ENCODE results near the gene ASPA. TPM values are rescaled to one million over a fixed set of nuclear protein-coding genes. Genes with fewer than 3 reads are reported as not detected.
A peak's percentile ranks its signal among the peaks of the same experiment; 100 is the strongest.

The ASPA gene
- total and polyA plus RNA-seq, 2 donors from 2014 or later, result 5.1 to 24.2 TPM

- DNase-seq (no peak), FAIRE-seq (no peak)
- no peak overlapping the region for H3K27ac ChIP-seq (ENCODE audit: low read depth in 2 of 2, low read length in 2 of 2)
- H3K9me3 ChIP-seq (ENCODE audit: control insufficient read depth in 2 of 3, insufficient read depth in 1 of 3, low read length in 3 of 3), result peaks cover 0 to 3% (median 0%) of the 10 kb centered on the region in 3 donors
- H3K36me3 ChIP-seq (ENCODE audit: control insufficient read depth in 2 of 3, insufficient read depth in 3 of 3, low read length in 3 of 3), result no peaks in the 10 kb centered on the region
- H3K4me1 ChIP-seq (ENCODE audit: control insufficient read depth in 2 of 3, insufficient read depth in 2 of 3, low read depth in 1 of 3, low read length in 3 of 3), result no peaks in the 10 kb centered on the region
- intact Hi-C loops (cut with DNase I), result no loop called here
- no peak overlapping the region for H3K9ac ChIP-seq (ENCODE audit: low read length in 3 of 3)
- no peak overlapping the region for H3K4me3 ChIP-seq (ENCODE audit: low read length in 3 of 3)
- no peaks in the 10 kb centered on the region for H3K27me3 ChIP-seq (ENCODE audit: control insufficient read depth, insufficient read depth, low read length)
- TF ChIP-seq CTCF (IDR thresholded peaks at IDR 0.05; ENCODE audit: borderline replicate concordance, extremely low read depth, insufficient read depth), result no peak
These were observed 34.3 kb downstream of the ASPA start for GRCh38 chr17:3510090-3510489.

- DNase-seq (no peak), FAIRE-seq (no peak)
- H3K9ac ChIP-seq (ENCODE audit: low read length in 3 of 3), result no peak overlapping the region
- no peaks in the 10 kb centered on the region for H3K4me1 ChIP-seq (ENCODE audit: control insufficient read depth in 2 of 3, insufficient read depth in 2 of 3, low read depth in 1 of 3, low read length in 3 of 3)
- H3K9me3 ChIP-seq (ENCODE audit: control insufficient read depth in 2 of 3, insufficient read depth in 1 of 3, low read length in 3 of 3), result peaks cover 0 to 3% (median 0%) of the 10 kb centered on the region in 3 donors
- intact Hi-C loops (cut with DNase I), result no loop called here
- no peak for TF ChIP-seq CTCF (IDR thresholded peaks at IDR 0.05; ENCODE audit: borderline replicate concordance, extremely low read depth, insufficient read depth)
- no peak overlapping the region for H3K4me3 ChIP-seq (ENCODE audit: low read length in 3 of 3)
- no peaks in the 10 kb centered on the region for H3K27me3 ChIP-seq (ENCODE audit: control insufficient read depth, insufficient read depth, low read length)
- no peaks in the 10 kb centered on the region for H3K36me3 ChIP-seq (ENCODE audit: control insufficient read depth in 2 of 3, insufficient read depth in 3 of 3, low read length in 3 of 3)
- peak overlapping the region; percentile 26 to 68 for H3K27ac ChIP-seq (ENCODE audit: low read depth in 2 of 2, low read length in 2 of 2)
These were observed 36.2 kb downstream of the ASPA start for GRCh38 chr17:3511852-3512504.

- H3K27me3 ChIP-seq (ENCODE audit: control insufficient read depth, insufficient read depth, low read length), result no peaks in the 10 kb centered on the region
- DNase-seq (peak in 3 of 5 donors; percentile 26 to 79 (median 52)), FAIRE-seq (no peak)
- intact Hi-C loops (cut with DNase I), result no loop called here
- H3K4me3 ChIP-seq (ENCODE audit: low read length in 3 of 3), result no peak overlapping the region
- H3K4me1 ChIP-seq (ENCODE audit: control insufficient read depth in 2 of 3, insufficient read depth in 2 of 3, low read depth in 1 of 3, low read length in 3 of 3), result no peaks in the 10 kb centered on the region
- no peaks in the 10 kb centered on the region for H3K36me3 ChIP-seq (ENCODE audit: control insufficient read depth in 2 of 3, insufficient read depth in 3 of 3, low read length in 3 of 3)
- peaks cover 0 to 1% (median 0%) of the 10 kb centered on the region in 3 donors for H3K9me3 ChIP-seq (ENCODE audit: control insufficient read depth in 2 of 3, insufficient read depth in 1 of 3, low read length in 3 of 3)
- peak overlapping the region; percentile 34 to 69 for H3K27ac ChIP-seq (ENCODE audit: low read depth in 2 of 2, low read length in 2 of 2)
- TF ChIP-seq CTCF (IDR thresholded peaks at IDR 0.05; ENCODE audit: borderline replicate concordance, extremely low read depth, insufficient read depth), result no peak
- no peak overlapping the region for H3K9ac ChIP-seq (ENCODE audit: low read length in 3 of 3)
These were observed 36.8 kb downstream of the ASPA start for GRCh38 chr17:3512505-3513171.

All from kidney (tissue), 14 donors.